CD1c-positive myeloid dendritic cell (primary cell): ENCODE data around the gene SP1.
"Not testable (repeated sequence)": the region's sequence is repeated elsewhere in the genome, so short reads cannot be mapped to it uniquely, and the experiment has no call there.

ENCODE experiments used
- DNase-seq: peaks from one replicate; pipeline ENCODE4 v3.0.0-alpha.2; 2016; ENCODE audit errors: extremely low spot score

Gene SP1

DNA sequence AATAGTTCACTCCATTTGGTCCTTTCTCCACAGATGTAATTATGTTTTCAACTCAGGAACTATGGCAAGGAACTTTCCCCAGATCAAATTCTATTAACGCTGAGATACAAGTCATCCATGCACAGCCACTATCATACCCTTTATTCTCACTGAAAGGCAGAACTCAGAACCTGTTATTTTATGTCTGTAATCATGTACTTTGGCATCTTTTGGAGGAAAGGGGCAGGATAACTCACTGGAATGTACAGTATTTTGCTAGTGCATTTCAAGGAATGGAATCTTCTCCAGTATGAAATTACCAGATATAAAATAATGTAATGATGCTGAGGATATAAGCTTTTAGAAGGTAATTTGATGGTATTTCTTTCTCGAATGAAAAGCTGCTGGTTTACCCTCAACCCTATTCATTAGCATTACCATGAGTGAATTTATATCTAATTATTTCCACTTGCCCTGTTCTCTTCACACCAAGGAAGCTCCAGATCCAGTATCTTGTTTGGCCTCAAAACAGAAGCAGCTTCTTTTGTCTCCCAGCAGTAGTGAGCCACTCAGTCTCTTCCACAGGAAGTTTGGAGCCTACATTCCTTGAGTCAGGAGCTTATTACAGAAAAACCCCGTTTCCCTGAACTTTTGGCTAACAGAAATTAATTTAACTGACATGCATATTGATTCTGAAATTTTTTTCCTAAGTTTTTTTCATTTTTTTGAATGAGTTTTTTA, 33.7 kb downstream of the SP1 start:
- DNase-seq: no peak

DNA sequence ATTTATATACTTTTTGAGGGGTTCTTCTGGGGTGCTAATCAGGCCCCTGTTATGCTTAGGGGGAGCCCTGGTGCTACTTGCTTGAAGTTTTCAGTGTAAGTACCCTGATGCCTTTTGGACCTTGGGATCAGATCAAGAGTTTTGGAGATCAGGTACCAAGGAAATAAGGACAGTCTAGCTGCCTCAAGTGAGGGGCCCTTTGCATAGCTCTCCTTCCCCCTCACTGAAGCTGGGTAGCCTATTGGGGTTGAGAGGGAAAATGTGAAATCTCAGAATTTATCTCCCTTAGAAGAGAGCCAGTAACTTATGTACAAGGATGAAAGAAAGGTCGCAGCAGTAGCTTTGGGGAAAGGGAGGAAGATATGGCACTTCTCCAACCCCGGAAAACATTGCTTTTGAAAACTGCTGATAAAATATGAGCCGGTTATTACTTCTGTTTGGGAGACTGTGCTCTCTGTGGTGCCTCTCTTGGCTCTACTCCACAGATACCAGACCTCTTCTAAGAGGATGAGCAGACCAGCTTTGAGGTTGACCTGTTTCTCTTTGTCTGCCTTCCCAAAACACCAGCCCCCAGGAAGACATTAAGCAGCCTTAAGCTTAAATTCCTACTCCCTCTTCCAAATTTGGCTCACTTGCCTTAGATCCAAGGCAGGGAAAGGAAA, 34.9 kb downstream of the SP1 start:
- no peak for DNase-seq

DNA sequence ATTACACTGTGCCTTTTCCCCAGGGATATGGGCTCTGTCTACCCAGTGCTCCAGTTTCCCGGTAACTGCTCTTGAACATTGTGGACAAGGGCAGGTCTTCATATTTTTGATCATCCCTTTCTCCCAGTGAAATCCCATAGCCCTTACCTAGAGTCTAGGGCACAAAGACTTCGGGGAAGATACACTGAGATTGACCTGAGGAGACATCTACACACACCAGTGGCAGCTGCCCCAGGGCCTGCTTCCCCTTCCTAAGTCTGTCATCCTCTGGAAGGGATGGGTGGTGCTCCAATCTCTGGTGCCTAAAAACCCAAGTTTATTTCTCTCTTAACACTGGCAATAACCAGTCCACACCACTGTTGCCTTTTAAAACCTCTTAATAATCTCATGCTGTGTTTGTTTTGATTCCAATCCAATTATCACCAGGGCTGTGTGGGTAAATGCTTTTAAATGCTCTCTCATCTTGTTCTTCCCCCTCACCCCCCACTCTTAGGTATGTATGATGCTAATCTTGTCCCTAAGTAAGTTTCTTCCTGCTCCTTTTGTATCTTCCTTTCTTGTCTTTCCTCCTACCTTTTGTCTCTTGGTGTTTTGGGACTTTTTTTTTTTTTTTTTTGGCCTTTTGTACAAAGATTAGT, 35.9 kb downstream of the SP1 start:
- DNase-seq: not testable (repeated sequence)

GRCh38 chr12:53417291-53417816, 37.4 kb downstream of the SP1 start:
- DNase-seq: peak; percentile 85

DNA sequence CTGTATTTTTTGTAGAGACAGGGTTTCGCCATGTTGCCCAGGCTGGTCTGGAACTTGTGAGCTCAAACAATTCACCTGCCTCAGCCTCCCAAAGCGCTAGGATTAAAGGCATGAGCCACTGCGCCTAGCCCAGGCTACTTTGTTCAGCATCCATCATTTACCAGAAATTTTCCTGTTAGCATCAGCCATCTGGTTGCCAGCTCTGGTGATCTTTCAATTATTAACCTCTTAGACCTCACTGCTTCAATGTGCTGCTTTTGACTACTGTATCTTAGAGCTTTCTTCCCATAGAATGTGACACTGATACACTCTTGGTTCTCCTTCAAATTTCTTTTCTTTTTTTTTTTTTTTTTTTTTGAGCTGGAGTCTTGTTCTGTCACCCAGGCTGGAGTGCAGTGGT, 38.2 kb downstream of the SP1 start:
- no peak for DNase-seq

DNA sequence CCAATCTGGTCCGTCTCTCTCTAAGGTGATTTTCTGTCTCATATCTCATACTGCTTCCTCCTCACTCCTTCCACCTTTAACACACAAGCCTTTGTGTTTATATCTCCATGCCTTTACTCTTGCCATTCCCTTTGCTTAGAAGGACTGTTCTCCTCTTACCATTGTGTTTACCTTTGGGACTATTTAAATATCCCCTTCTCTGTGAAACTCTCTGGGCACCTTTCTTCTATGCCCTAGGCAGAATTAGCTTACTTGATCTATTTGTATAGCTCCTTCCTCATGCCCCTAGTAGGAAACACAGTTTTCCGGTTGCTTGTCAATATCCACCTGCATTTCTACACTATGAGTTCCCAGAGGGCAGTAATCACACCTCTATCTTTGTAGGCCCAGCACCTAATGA, 39.8 kb downstream of the SP1 start:
- no peak for DNase-seq

GRCh38 chr12:53422247-53422646, 42.3 kb downstream of the SP1 start:
- DNase-seq: not testable (repeated sequence)

DNA sequence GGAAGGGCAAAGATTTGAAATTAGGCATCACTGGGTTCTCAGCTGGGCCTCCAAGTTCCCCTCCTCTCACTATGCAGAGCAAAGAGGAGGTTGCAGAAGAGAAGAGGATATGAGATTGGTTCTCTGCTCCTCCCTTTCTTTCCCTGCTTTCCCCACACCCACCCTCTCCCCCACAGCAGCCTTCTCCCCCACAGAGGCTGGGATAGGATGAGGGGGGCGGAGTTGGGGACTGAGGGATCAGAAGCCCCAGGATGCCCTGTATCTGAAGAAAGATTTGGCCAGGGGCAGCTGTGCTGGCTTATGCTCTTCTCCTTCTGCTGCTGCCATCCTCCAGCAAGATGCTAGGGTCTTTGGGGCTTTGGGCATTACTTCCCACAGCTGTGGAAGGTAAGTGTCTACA, 43.6 kb downstream of the SP1 start, which contains the start of gene AMHR2:
Gene AMHR2, plus strand, starts transcription at position 259 of the 400 bp plus-strand sequence. Its CDS starts 80 bp downstream, at position 339.
- DNase-seq: no peak

- DNase-seq: no peak
Observed at GRCh38 chr12:53424626-53425514, 44.9 kb downstream of the SP1 start.

DNA sequence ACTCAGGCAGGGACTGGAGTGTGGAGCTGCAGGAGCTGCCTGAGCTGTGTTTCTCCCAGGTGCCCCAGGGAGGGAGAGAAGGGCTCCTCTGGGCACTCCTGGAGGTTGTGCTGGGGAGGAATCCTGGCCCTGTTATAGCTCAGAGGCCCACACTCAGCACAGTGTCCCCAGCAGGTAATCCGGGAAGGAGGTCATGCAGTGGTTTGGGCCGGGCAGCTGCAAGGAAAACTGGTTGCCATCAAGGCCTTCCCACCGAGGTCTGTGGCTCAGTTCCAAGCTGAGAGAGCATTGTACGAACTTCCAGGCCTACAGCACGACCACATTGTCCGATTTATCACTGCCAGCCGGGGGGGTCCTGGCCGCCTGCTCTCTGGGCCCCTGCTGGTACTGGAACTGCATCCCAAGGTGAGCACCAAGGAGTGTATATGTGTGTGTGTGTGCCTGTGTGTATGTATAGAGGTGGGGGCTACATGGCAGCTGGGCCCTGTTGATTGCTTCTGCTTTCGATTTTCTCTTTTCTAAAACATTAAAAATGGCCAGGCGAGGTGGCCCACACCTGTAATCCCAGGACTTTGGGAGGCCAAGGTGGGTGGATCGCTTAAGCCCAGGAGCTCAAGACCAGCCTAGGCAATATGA, 45.7 kb downstream of the SP1 start:
- DNase-seq: no peak

DNA sequence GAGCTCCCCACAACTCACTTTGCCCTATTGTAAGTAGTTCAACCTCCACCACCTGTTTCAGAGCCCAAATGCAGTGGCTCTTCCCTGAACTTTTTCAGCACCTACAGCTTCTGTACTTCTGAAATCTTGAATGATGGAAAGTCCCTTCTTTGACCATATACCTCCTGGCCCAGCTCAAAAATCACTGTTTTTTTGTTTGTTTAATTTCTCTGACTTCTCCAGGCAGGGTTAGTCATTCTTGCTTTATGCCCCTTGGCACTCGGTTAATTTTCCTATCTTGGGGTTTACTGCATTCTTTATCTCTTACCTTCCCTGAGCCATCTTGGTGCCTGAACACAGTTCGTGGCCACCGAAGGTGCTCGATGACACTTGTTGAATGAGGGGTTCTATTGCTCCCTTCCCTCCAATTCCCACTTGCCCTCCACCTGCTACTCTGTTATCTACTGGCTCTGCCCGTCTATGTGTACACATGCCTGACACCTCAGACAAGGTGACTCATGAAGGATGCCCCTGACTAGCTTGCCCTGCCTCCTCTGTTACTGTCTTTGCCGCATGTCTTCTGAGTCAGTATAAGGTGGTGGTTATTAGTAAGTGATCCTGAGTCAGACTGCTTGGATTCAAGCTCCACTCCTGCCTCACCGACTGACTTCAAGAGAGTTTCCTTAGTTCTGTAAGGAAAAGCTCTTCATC, 48.1 kb downstream of the SP1 start:
- no peak for DNase-seq

DNA sequence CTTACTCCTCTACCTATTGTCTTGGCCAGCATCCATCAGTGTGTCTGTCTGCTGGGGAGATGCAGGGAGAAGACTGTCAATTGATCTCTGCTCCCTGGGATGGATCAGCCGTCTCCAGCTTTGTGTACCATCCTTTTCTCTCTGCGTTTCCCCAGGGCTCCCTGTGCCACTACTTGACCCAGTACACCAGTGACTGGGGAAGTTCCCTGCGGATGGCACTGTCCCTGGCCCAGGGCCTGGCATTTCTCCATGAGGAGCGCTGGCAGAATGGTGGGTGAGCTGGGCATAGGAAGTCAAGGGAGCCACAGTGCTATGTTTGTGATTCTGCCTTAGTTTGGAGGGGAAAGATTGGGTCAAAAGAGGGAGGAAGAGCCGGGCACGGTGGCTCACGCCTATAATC, 48.8 kb downstream of the SP1 start:
- DNase-seq: no peak

DNA sequence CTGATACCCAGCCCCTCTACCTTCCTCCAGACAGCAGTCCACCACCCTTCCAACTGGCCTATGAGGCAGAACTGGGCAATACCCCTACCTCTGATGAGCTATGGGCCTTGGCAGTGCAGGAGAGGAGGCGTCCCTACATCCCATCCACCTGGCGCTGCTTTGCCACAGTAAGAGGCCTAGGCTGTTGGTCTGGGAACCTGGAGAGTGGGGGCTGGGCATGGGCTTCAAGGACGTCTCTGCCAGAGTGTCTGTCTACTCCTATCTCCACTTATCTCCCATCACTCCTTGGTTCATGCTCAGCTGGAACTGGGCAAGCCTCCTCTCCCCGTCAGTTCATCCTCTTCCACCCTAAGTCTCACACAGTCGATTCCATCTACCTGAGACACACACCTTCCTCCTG, 50.1 kb downstream of the SP1 start:
- DNase-seq: no peak

DNA sequence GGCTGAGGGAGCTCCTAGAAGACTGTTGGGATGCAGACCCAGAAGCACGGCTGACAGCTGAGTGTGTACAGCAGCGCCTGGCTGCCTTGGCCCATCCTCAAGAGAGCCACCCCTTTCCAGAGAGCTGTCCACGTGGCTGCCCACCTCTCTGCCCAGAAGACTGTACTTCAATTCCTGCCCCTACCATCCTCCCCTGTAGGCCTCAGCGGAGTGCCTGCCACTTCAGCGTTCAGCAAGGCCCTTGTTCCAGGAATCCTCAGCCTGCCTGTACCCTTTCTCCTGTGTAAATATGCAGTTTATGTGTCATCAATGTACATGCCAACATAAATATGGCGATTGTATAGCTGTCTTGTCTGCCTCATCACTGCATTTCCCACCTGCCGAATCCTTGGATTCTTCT, 51.2 kb downstream of the SP1 start:
- no peak for DNase-seq

- not testable (repeated sequence) for DNase-seq
Observed at GRCh38 chr12:53435326-53435725, 55.4 kb downstream of the SP1 start.

DNA sequence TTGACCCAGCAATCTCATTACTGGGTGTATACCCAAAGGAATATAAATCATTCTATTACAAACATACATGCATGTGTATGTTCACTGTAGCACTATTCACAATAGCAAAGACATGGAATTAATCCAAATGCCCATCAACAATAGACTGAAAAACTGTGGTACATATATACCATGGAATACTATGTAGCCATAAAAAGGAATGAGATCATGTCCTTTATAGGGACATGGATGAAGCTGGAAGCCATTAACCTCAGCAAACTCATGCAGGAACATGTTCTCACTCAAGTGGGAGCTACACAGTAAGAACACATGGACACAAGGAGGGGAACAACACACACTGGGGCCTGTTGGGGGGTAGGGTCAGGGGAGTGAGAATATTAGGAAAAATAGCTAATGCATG, 59.6 kb downstream of the SP1 start:
- DNase-seq: not testable (repeated sequence)

DNA sequence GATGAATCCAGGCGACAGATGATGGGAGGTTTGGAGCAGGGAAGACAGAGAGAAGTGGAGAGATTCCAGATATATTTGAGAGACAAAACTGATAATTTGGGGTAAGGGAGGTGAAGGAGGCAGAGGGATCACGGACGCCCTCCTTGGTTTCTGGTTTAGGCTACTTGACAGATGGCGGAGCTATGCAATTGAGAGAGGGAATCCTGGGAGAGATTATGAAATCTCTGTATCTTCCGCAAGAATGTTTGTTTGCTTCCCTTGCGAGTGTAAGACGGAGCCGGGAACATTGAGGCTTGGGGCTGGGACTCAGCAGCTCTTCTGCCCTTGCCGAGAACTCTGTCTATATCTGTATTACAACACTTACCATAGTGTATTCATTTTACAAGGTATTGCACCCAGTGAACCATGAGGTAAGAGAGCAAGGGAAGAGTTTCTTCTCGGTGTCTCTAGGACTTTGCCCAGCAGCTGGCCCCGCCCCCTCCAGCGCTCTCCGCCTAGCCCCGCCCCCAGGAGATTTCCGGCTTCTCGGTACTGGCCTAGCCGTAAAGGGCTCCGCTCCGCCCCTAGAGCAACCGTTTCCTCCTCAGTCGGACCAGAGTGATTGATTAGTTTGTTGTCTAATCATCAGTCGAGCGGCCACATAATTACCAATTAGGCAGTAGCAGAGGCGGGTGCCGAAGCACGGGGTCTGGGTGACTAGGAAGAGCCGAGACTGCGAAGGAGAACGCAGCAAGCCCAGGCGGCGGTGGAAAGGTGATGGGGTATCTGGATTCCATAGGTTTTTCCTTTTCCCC, 61.3 kb downstream of the SP1 start, which contains the start of gene PRR13:
Gene PRR13, plus strand, starts transcription at position 695 of the 794 bp plus-strand sequence. CDS start 981 bp downstream, outside the sequence.
- peak; percentile 99 for DNase-seq

DNA sequence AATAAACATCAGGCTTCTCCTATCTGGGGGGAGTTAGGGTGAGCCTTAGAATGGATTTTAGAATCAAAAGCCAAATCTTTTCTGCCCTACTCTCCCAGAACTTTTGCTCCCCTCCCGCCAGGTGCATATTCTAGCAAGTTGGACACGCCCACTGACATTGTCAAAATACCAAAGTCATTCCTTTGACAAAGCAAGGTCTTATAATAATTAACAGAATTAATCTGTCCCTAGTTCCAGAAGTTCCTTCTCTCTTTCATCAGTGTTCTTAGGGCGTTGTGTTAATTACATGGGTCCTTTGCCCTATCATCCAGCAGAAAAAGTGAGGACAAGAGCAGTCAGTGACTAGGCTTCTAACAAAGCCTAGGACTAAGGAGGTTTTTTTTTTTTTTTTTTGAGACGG, 64.0 kb downstream of the SP1 start:
- no peak for DNase-seq

DNA sequence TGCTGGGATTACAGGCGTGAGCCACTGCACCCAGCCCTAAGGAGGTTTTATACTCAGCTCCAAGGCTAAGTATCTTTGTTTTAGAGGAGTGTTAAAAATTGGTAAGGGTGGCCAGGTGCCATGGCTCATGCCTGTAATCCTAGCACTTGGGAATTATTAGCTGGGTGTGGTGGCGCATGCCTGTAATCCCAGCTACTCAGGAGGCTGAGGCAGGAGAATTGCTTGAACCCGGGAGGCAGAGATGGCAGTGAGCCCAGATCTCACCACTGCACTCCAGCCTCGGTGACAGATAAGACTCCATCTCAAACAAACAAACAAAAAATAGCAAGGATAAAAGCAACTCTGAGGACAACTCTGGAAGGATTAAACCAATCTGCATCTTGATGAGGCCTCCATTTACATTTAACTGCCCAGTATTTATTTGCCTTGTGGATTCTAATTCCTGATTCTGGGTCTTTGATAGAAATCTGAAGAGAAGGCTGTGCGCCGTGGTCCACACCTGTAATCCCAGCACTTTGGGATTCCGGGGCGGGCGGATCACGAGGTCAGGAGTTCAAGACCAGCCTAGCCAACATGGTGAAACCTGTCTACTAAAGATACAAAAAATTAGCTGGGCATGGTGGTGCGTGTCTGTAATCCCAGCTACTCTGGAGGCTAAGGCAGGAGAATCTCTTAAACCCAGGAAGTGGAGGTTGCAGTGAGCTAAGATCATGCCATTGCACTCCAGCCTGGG, 64.8 kb downstream of the SP1 start:
- not testable (repeated sequence) for DNase-seq
